Measurements from ENCODE around the gene LEF1. TPM values are rescaled to one million over a fixed set of nuclear protein-coding genes. Genes with fewer than 3 reads are reported as not detected.

The LEF1 gene
- total RNA-seq, 1 experiment from 2014 or later: 0.79 TPM

- H3K9me3 ChIP-seq (ENCODE audit: control insufficient read depth in 1 of 2, insufficient read depth in 1 of 2, low read depth in 1 of 2, low read length in 2 of 2): no peaks in the 10 kb centered on the region
- BruUV-seq (replicated peaks): no TSS peak
- POLR2A ChIA-PET: no interaction called here
Measured at GRCh38 chr4:108070775-108071174, 98.0 kb downstream of the LEF1 start.

GRCh38 chr4:108068442-108068841 is 100.3 kb downstream of the LEF1 start:
- intact Hi-C loops (cut with micrococcal nuclease): loop anchor here (10.0 kb wide), 1 partner anchor 1336 kb away; no protein-coding TSS in a partner anchor
- Histone ChIP-seq H3K36me3 (ENCODE audit: control insufficient read depth in 1 of 2, insufficient read depth in 2 of 2, low read length in 2 of 2) (no peaks in the 10 kb centered on the region), H3K4me3 (replicated peaks in 1 of 2; ENCODE audit: low read depth in 1 of 2, low read length in 2 of 2) (no peak overlapping the region), H3K9me3 (ENCODE audit: control insufficient read depth in 1 of 2, insufficient read depth in 1 of 2, low read depth in 1 of 2, low read length in 2 of 2) (no peaks in the 10 kb centered on the region), H3K9ac (ENCODE audit: low read length) (no peak overlapping the region), H4K20me1 (ENCODE audit: insufficient read depth) (no peaks in the 10 kb centered on the region), H3K9me2 (ENCODE audit: insufficient read depth) (no peaks in the 10 kb centered on the region), H3K27me3 (ENCODE audit: insufficient read depth, low read length) (peaks cover 8% of the 10 kb centered on the region; the same call in 1 of the 2 replicates), H2AFZ (ENCODE audit: low read depth, low read length, poor library complexity, severe bottlenecking) (no peak overlapping the region), H3K79me2 (ENCODE audit: insufficient read depth, low read length) (no peaks in the 10 kb centered on the region), H3K4me1 (ENCODE audit: control insufficient read depth in 1 of 2, insufficient read depth in 2 of 2, low read length in 2 of 2) (no peaks in the 10 kb centered on the region), H3K27ac (ENCODE audit: low read depth, low read length) (no peak overlapping the region), H3K4me2 (ENCODE audit: low read length) (no peak overlapping the region)
- BruUV-seq (replicated peaks): no TSS peak
- CTCF ChIA-PET: no interaction called here
- no peak for TF ChIP-seq ZBTB33 (IDR thresholded peaks at IDR 0.05; ENCODE audit: extremely low read depth, insufficient replicate concordance, low read length)
- no peak for TF ChIP-seq ZFX (IDR thresholded peaks at IDR 0.05)
- TF ChIP-seq, protein P1, sequence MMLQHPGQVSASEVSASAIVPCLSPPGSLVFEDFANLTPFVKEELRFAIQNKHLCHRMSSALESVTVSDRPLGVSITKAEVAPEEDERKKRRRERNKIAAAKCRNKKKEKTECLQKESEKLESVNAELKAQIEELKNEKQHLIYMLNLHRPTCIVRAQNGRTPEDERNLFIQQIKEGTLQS (IDR thresholded peaks at IDR 0.05): no peak
- no peak for TF ChIP-seq POLR2A (IDR thresholded peaks at IDR 0.05; ENCODE audit: borderline replicate concordance, extremely low read depth, insufficient read depth, insufficient read length)
- TF ChIP-seq MAX (IDR thresholded peaks at IDR 0.05): no peak
- no peak for TF ChIP-seq POLR2AphosphoS5 (IDR thresholded peaks at IDR 0.05; ENCODE audit: low read depth, low read length)
- no peak for ATAC-seq
- POLR2A ChIA-PET: no interaction called here
- no peak for DNase-seq (ENCODE audit: low read depth, low spot score)
- RAD21 ChIA-PET (ENCODE audit: low non-redundant PET in 1 of 2, low total read pairs in 2 of 2, uncharacterized antibody in 2 of 2, unreplicated experiment in 2 of 2): no interaction called here

More at GRCh38 chr4:108070775-108071174, 98.0 kb downstream of the LEF1 start:
- DNase-seq (ENCODE audit: low read depth, low spot score): no peak
- Histone ChIP-seq H3K9ac (ENCODE audit: low read length) (no peak overlapping the region), H3K36me3 (ENCODE audit: control insufficient read depth in 1 of 2, insufficient read depth in 2 of 2, low read length in 2 of 2) (no peaks in the 10 kb centered on the region), H4K20me1 (ENCODE audit: insufficient read depth) (no peaks in the 10 kb centered on the region), H3K4me2 (ENCODE audit: low read length) (no peak overlapping the region), H3K9me2 (ENCODE audit: insufficient read depth) (no peaks in the 10 kb centered on the region), H2AFZ (ENCODE audit: low read depth, low read length, poor library complexity, severe bottlenecking) (no peak overlapping the region), H3K79me2 (ENCODE audit: insufficient read depth, low read length) (no peaks in the 10 kb centered on the region), H3K27ac (ENCODE audit: low read depth, low read length) (no peak overlapping the region), H3K4me3 (replicated peaks in 1 of 2; ENCODE audit: low read depth in 1 of 2, low read length in 2 of 2) (no peak overlapping the region), H3K4me1 (ENCODE audit: control insufficient read depth in 1 of 2, insufficient read depth in 2 of 2, low read length in 2 of 2) (no peaks in the 10 kb centered on the region), H3K27me3 (ENCODE audit: insufficient read depth, low read length) (peaks cover 8% of the 10 kb centered on the region; the same call in 1 of the 2 replicates)
- intact Hi-C loops (cut with micrococcal nuclease): no loop called here
- no peak for ATAC-seq
- ChIA-PET CTCF (no interaction called here), RAD21 (ENCODE audit: low non-redundant PET in 1 of 2, low total read pairs in 2 of 2, uncharacterized antibody in 2 of 2, unreplicated experiment in 2 of 2) (no interaction called here)
- TF ChIP-seq MAX (IDR thresholded peaks at IDR 0.05): no peak
- no peak for TF ChIP-seq JUND (IDR thresholded peaks at IDR 0.05)
- no peak for TF ChIP-seq CTCF (IDR thresholded peaks at IDR 0.05 in 2 of 3, conservative IDR thresholded peaks at IDR 0.05 in 1 of 3; ENCODE audit: borderline replicate concordance in 1 of 3, insufficient read depth in 1 of 3, low read depth in 2 of 3, low read length in 2 of 3)
- no peak for TF ChIP-seq CBX3 (IDR thresholded peaks at IDR 0.05; ENCODE audit: low read depth)
